DOHH2 (cell line): ENCODE measurements around the gene ZNF135.

Experiments used
- H3F3A ChIP-seq: fragments of 200-600 bp; sonication (generic), shearing (Covaris generic); 2 replicates; pipeline ENCODE4 v1.6.0; 2016; ENCODE audit warnings: antibody characterized with exemption, mild to moderate bottlenecking; ENCODE audit not compliant: control insufficient read depth, insufficient read depth
- H3K27ac ChIP-seq: fragments of 200-600 bp; sonication (generic); 2 replicates; pipeline ENCODE4 v1.5.1; 2014; ENCODE audit warnings: low read depth, mild to moderate bottlenecking, low read length, moderate library complexity
- H3K27me3 ChIP-seq: fragments of 200-600 bp; sonication (generic); 2 replicates; pipeline ENCODE4 v1.6.1; 2014; ENCODE audit warnings: mild to moderate bottlenecking, low read length, mixed read lengths; ENCODE audit not compliant: control insufficient read depth
- H3K36me3 ChIP-seq: fragments of 200-600 bp; sonication (generic); 2 replicates; pipeline ENCODE4 v1.6.1; 2014; ENCODE audit warnings: mild to moderate bottlenecking, low read length, moderate library complexity, mixed read lengths; ENCODE audit not compliant: control insufficient read depth
- H3K4me1 ChIP-seq: fragments of 200-600 bp; sonication (generic); 2 replicates; pipeline ENCODE4 v1.6.1; 2014; ENCODE audit warnings: mild to moderate bottlenecking, low read length, mixed read lengths; ENCODE audit not compliant: control insufficient read depth
- H3K4me2 ChIP-seq: fragments of 200-600 bp; sonication (generic); 2 replicates; pipeline ENCODE4 v1.6.0; 2014; ENCODE audit warnings: mild to moderate bottlenecking, low read length, moderate library complexity
- H3K4me3 ChIP-seq: fragments of 200-600 bp; sonication (generic); 2 replicates; pipeline ENCODE4 v1.5.1; 2014; ENCODE audit warnings: mild to moderate bottlenecking, low read length, mixed read lengths
- H3K79me2 ChIP-seq: fragments of 200-600 bp; sonication (generic); 2 replicates; pipeline ENCODE4 v1.6.1; 2014; ENCODE audit warnings: mild to moderate bottlenecking, low read length, mixed read lengths; ENCODE audit not compliant: control insufficient read depth
- H3K9me2 ChIP-seq: fragments of 200-600 bp; sonication (generic); replicated peaks from 2 replicates; pipeline ENCODE4 v1.6.1; 2014; ENCODE audit warnings: mild to moderate bottlenecking, low read length, mixed read lengths; ENCODE audit not compliant: control insufficient read depth
- H3K9me3 ChIP-seq: fragments of 200-600 bp; sonication (generic); 2 replicates; pipeline ENCODE4 v1.6.1; 2014; ENCODE audit warnings: antibody characterized with exemption, low read length, mixed read lengths; ENCODE audit not compliant: control insufficient read depth, insufficient read depth
- H4K20me1 ChIP-seq: fragments of 200-600 bp; sonication (generic); 2 replicates; pipeline ENCODE4 v1.6.0; 2014; ENCODE audit warnings: low read depth, mild to moderate bottlenecking, antibody characterized with exemption, low read length, moderate library complexity; ENCODE audit not compliant: control insufficient read depth, insufficient read depth
- EZH2phosphoT487 ChIP-seq: fragments of 200-600 bp; sonication (generic); IDR thresholded peaks from 2 replicates; pipeline ENCODE4 v1.6.1; 2017; ENCODE audit warnings: borderline replicate concordance, mild to moderate bottlenecking, antibody characterized with exemption, low read length, moderate library complexity, mixed read lengths
- TF ChIP-seq, protein P1 (sequence below): fragments of 200-600 bp; sonication (generic); IDR thresholded peaks from one replicate; pipeline ENCODE4 v1.5.1; 2014; ENCODE audit warnings: antibody characterized with exemption, mild to moderate bottlenecking, low read depth, low read length; ENCODE audit not compliant: poor library complexity, severe bottlenecking

Gene ZNF135

DNA sequence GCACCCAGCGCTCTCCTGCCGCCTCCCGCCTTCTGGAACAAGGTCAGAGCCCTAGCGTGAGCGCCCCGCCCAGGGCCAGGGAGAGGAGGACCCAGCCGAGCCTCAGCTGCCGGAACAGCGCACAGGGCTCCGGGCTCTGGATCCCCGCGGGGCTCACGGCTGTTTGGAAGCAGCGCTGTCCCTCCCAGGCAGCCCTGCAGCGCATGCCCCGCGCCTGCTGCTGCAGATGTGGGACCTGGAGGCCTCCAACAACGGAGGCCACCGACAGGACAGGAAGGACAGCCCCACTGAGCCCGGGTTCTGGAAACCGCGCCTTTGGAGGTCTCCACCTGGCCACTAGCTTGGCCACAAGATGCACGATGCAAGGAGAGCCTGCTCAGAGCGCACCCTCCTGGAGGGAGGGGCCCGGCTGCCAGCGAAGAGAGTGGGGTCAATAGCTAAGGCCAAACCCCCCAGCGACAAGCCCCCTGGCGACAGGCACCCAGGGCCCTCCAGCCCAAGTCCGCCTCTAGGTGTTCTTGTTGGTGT, 26.3 kb downstream of the ZNF135 start:
- Histone ChIP-seq H3K36me3 (no peaks in the 10 kb centered on the region), H3K4me2 (no peak overlapping the region), H3K9me2 (no peaks in the 10 kb centered on the region), H3F3A (no peaks in the 10 kb centered on the region), H3K4me1 (no peaks in the 10 kb centered on the region), H3K27me3 (no peaks in the 10 kb centered on the region), H3K9me3 (peaks cover 45% of the 10 kb centered on the region), H3K4me3 (no peak overlapping the region), H4K20me1 (no peaks in the 10 kb centered on the region), H3K79me2 (no peaks in the 10 kb centered on the region), H3K27ac (no peak overlapping the region)
- no peak for TF ChIP-seq EZH2phosphoT487
- TF ChIP-seq, protein P1, sequence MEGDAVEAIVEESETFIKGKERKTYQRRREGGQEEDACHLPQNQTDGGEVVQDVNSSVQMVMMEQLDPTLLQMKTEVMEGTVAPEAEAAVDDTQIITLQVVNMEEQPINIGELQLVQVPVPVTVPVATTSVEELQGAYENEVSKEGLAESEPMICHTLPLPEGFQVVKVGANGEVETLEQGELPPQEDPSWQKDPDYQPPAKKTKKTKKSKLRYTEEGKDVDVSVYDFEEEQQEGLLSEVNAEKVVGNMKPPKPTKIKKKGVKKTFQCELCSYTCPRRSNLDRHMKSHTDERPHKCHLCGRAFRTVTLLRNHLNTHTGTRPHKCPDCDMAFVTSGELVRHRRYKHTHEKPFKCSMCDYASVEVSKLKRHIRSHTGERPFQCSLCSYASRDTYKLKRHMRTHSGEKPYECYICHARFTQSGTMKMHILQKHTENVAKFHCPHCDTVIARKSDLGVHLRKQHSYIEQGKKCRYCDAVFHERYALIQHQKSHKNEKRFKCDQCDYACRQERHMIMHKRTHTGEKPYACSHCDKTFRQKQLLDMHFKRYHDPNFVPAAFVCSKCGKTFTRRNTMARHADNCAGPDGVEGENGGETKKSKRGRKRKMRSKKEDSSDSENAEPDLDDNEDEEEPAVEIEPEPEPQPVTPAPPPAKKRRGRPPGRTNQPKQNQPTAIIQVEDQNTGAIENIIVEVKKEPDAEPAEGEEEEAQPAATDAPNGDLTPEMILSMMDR: no peak

DNA sequence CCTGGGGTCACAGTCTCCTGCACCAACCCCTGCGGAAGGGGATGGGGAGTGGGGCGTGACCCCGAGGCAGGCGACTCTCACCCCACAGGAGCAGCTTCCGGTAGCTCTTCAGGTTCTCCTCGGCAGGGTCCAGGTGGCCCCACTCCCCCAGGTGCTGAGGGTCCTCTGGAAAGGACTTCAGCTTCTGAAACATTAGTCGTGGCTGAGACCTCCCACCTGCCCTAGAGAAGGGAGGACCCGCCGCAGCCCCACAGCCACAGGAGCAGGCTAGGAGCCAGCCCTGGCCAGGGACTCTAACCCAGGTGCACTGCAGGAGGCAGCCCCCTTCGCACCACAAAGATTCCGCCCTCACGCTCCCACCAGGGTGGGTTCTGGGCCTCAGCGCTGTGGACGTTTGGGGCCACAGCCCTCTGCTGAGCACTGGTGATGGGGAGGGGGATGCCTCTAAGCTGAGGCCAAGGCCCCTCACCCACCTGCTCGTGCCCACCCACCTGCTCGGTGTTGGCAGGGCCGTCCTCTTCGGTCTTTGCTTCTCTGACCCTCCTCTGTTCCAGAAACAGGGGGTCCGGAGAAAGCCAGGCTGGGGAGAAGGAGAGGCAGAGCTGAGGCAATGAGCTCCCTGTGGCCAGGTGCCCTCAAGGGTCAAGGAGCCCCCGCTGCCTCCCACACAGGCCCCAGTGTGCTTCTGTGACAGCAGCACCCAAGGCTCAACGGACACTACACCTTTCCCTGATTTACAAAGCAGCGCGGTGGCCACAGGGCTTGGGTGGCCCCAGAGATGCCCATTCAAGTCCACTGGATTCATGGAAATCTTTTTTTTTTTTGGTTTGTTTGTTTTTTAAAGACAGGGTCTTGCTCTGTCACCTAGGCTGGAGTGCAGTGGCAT, 28.0 kb downstream of the ZNF135 start:
- H3K9me2 ChIP-seq: no peaks in the 10 kb centered on the region
- no peaks in the 10 kb centered on the region for H4K20me1 ChIP-seq
- no peak overlapping the region for H3K4me2 ChIP-seq
- H3F3A ChIP-seq: no peaks in the 10 kb centered on the region
- H3K9me3 ChIP-seq: peaks cover 40% of the 10 kb centered on the region
- TF ChIP-seq, protein P1: no peak
- TF ChIP-seq EZH2phosphoT487: no peak
- H3K4me3 ChIP-seq: no peak overlapping the region
- no peaks in the 10 kb centered on the region for H3K27me3 ChIP-seq
- H3K36me3 ChIP-seq: no peaks in the 10 kb centered on the region
- no peak overlapping the region for H3K27ac ChIP-seq
- H3K4me1 ChIP-seq: no peaks in the 10 kb centered on the region
- H3K79me2 ChIP-seq: no peaks in the 10 kb centered on the region

DNA sequence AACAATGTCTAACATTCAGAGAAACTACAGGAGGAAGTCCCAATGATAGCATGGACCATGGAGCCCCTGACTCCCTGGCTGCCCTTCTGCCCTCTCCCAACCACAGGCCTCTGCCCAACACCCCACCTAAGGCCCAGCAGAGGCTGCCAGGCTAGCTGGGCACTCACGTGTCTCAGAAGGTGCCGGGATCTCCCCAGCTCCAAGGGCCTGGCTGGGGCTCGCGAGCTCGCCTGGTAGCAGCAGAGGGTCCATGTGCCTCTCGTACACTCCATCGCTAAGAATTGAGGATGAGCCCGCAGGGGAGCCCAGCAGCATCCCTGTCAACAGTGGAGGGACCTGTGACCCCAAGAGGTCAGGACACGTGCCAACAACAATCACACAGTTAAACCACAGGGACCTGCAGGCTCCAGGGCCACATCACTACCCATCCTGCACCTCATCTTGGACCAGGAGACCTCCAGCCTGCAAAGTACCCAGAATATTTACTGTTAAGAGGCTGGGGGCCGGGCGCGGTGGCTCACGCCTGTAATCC, 29.5 kb downstream of the ZNF135 start:
- TF ChIP-seq, protein P1: no peak
- H3K9me3 ChIP-seq: peaks cover 39% of the 10 kb centered on the region
- no peak overlapping the region for H3K27ac ChIP-seq
- no peaks in the 10 kb centered on the region for H3K36me3 ChIP-seq
- H4K20me1 ChIP-seq: no peaks in the 10 kb centered on the region
- no peak overlapping the region for H3K4me2 ChIP-seq
- no peaks in the 10 kb centered on the region for H3K4me1 ChIP-seq
- H3K79me2 ChIP-seq: no peaks in the 10 kb centered on the region
- H3K9me2 ChIP-seq: no peaks in the 10 kb centered on the region
- H3K27me3 ChIP-seq: no peaks in the 10 kb centered on the region
- no peaks in the 10 kb centered on the region for H3F3A ChIP-seq
- no peak overlapping the region for H3K4me3 ChIP-seq
